Erythroblast (primary cell): ENCODE results near the gene TPSB2.
"Not testable (repeated sequence)": the region's sequence is repeated elsewhere in the genome, so short reads cannot be mapped to it uniquely, and the experiment has no call there.

Experiments
- GATA1 ChIP-seq: IDR thresholded peaks from 2 replicates; pipeline ENCODE4 v1.6.1; 2011; ENCODE audit warnings: low read depth, mild to moderate bottlenecking, control low read depth, low read length, moderate library complexity
- POLR2A ChIP-seq: IDR thresholded peaks from 2 replicates; pipeline ENCODE4 v1.6.1; 2011; ENCODE audit warnings: mild to moderate bottlenecking, low read length

DNA sequence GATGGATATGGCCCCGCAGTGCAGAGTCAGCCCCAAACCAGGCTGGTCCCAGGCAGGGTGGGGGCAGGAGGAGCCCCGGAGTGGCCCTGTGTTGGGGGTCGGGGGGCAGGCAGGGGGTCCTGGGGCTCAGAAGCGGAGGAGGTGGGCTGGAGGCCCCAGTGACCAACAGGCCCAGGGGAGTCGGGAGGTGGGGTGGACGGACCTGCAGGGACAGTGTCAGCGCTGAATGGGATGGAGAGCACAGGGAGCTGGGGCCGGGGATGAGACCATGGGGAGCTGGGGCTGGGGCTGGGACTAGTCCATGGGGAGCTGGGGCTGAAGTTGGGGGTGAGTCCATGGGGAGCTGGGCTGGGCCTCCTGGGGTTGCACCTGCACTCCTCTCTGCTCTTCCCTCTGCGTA is 9.6 kb upstream of the TPSB2 start:
- not testable (repeated sequence) for TF ChIP-seq POLR2A, GATA1
